Fibroblast of lung (primary cell): Measurements from ENCODE around the gene SLC39A10. TPM values are rescaled to one million over a fixed set of nuclear protein-coding genes. Genes with fewer than 3 reads are reported as not detected.
A peak's percentile ranks its signal among the peaks of the same experiment; 100 is the strongest.

Experiments
- DNase-seq, 2 donors: peaks; one replicate each; pipeline versions ENCODE4 v3.0.0 to v3.0.0-alpha.2; 2010; ENCODE audit warnings: low read depth in 2 of 2
- H2AFZ ChIP-seq: 2 replicates; pipeline ENCODE4 v1.5.1; 2012; ENCODE audit warnings: low read length, control low read depth, inconsistent platforms
- H3K27ac ChIP-seq: 2 replicates; pipeline ENCODE4 v1.5.1; 2011; ENCODE audit warnings: low read length, control low read depth; ENCODE audit not compliant: insufficient read depth
- H3K27me3 ChIP-seq: 2 replicates; pipeline ENCODE4 v1.5.1; 2011; ENCODE audit warnings: mild to moderate bottlenecking, low read length; ENCODE audit not compliant: control insufficient read depth, insufficient read depth
- H3K36me3 ChIP-seq: 2 replicates; pipeline ENCODE4 v1.5.1; 2011; ENCODE audit warnings: low read length; ENCODE audit not compliant: control insufficient read depth, insufficient read depth
- H3K4me1 ChIP-seq: 2 replicates; pipeline ENCODE4 v1.5.1; 2011; ENCODE audit warnings: low read length; ENCODE audit not compliant: control insufficient read depth, insufficient read depth; ENCODE audit errors: extremely low read depth
- H3K4me2 ChIP-seq: 2 replicates; pipeline ENCODE4 v1.5.1; 2011; ENCODE audit warnings: low read length, control low read depth; ENCODE audit not compliant: insufficient read depth; ENCODE audit errors: extremely low read depth
- H3K4me3 ChIP-seq, 4 experiments: fragments of 200-600 bp in 1 of 4; sonication (generic) in 1 of 4; replicated peaks in 1 of 4; 2 replicates each; pipeline ENCODE4 v1.5.1; 2011 to 2016; ENCODE audit warnings: low read length in 4 of 4, low read depth in 3 of 4, mild to moderate bottlenecking in 3 of 4, control low read depth in 2 of 4, inconsistent platforms in 1 of 4, mixed read lengths in 1 of 4; ENCODE audit not compliant: insufficient read depth in 1 of 4; ENCODE audit errors: control extremely low read depth in 1 of 4
- H3K79me2 ChIP-seq: 2 replicates; pipeline ENCODE4 v1.5.1; 2012; ENCODE audit warnings: mild to moderate bottlenecking, low read length, inconsistent platforms; ENCODE audit not compliant: control insufficient read depth, insufficient read depth
- H3K9ac ChIP-seq: 2 replicates; pipeline ENCODE4 v1.5.1; 2011; ENCODE audit warnings: mild to moderate bottlenecking, low read length, control low read depth; ENCODE audit not compliant: insufficient read depth
- H3K9me3 ChIP-seq: 2 replicates; pipeline ENCODE4 v1.5.1; 2012; ENCODE audit warnings: low read depth, low read length; ENCODE audit not compliant: control insufficient read depth, insufficient read depth
- H4K20me1 ChIP-seq: 2 replicates; pipeline ENCODE4 v1.5.1; 2011; ENCODE audit warnings: low read length; ENCODE audit not compliant: control insufficient read depth, insufficient read depth; ENCODE audit errors: extremely low read depth
- CTCF ChIP-seq, 2 donors: IDR thresholded peaks in 1 of 2; conservative IDR thresholded peaks in 1 of 2; 1 replicate in 1 of 2; 2 replicates in 1 of 2; pipeline ENCODE4 v1.5.1; 2011 to 2012; ENCODE audit warnings: low read length in 2 of 2, control low read depth in 1 of 2, inconsistent platforms in 1 of 2, low read depth in 1 of 2, mild to moderate bottlenecking in 1 of 2
- EZH2 ChIP-seq: IDR thresholded peaks from 2 replicates; pipeline ENCODE4 v1.5.1; 2012; ENCODE audit warnings: low read length, control low read depth, mild to moderate bottlenecking; ENCODE audit errors: missing control alignments
- polyA plus RNA-seq, 2 donors: library from polyadenylated mRNA; depleted of rRNA in 1 of 2; stranded (reverse) in 1 of 2; unstranded in 1 of 2; fragments of >200 nt; gene quantifications; 2 replicates each; pipeline ENCODE4 v1.2.1, GENCODE V29; 2011 to 2012; ENCODE audit warnings: missing spikeins in 1 of 2
- total RNA-seq: library from RNA; depleted of rRNA; stranded (reverse); fragments of >200 nt; gene quantifications from 2 replicates; pipeline ENCODE4 v1.2.1, GENCODE V29; 2014

The SLC39A10 gene
- total and polyA plus RNA-seq, 2 donors (not counting 1 experiment from before 2014, with no cell fraction given) = 36.9 to 77.0 TPM

GRCh38 chr2:195620501-195620900 is 36.5 kb upstream of the SLC39A10 start:
- peak in 1 of 2 donors; percentile 33 for DNase-seq

GRCh38 chr2:195622966-195623365 is 34.1 kb upstream of the SLC39A10 start:
- no peaks in the 10 kb centered on the region for H3K79me2 ChIP-seq
- H3K4me3 ChIP-seq = no peak overlapping the region
- no peaks in the 10 kb centered on the region for H3K9me3 ChIP-seq
- H3K4me2 ChIP-seq = no peak overlapping the region
- H3K27me3 ChIP-seq = no peaks in the 10 kb centered on the region
- no peak overlapping the region for H3K9ac ChIP-seq
- H2AFZ ChIP-seq = no peak overlapping the region
- no peak overlapping the region for H3K27ac ChIP-seq
- peak in 1 of 2 donors; percentile 43 for DNase-seq
- TF ChIP-seq CTCF (conservative IDR thresholded peaks at IDR 0.05 in 1 of 2, IDR thresholded peaks at IDR 0.05 in 1 of 2; ENCODE audit: low read depth in 1 of 2, low read length in 2 of 2) (no peak), EZH2 (no peak)
- H4K20me1 ChIP-seq = no peaks in the 10 kb centered on the region
- no peaks in the 10 kb centered on the region for H3K4me1 ChIP-seq
- H3K36me3 ChIP-seq = no peaks in the 10 kb centered on the region

More at GRCh38 chr2:195620501-195620900, 36.5 kb upstream of the SLC39A10 start:
- Histone ChIP-seq H3K27ac (no peak overlapping the region), H3K4me1 (no peaks in the 10 kb centered on the region), H2AFZ (no peak overlapping the region), H3K9me3 (no peaks in the 10 kb centered on the region), H3K9ac (no peak overlapping the region), H3K27me3 (no peaks in the 10 kb centered on the region), H4K20me1 (no peaks in the 10 kb centered on the region), H3K36me3 (no peaks in the 10 kb centered on the region), H3K79me2 (no peaks in the 10 kb centered on the region), H3K4me3 (no peak overlapping the region), H3K4me2 (no peak overlapping the region)
- no peak for TF ChIP-seq EZH2
- TF ChIP-seq CTCF (conservative IDR thresholded peaks at IDR 0.05 in 1 of 2, IDR thresholded peaks at IDR 0.05 in 1 of 2; ENCODE audit: low read depth in 1 of 2, low read length in 2 of 2) = no peak

GRCh38 chr2:195626507-195626906 is 30.5 kb upstream of the SLC39A10 start:
- H3K4me2 ChIP-seq = no peak overlapping the region
- TF ChIP-seq EZH2 (no peak), CTCF (conservative IDR thresholded peaks at IDR 0.05 in 1 of 2, IDR thresholded peaks at IDR 0.05 in 1 of 2; ENCODE audit: low read depth in 1 of 2, low read length in 2 of 2) (no peak)
- H2AFZ ChIP-seq = no peak overlapping the region
- H3K27ac ChIP-seq = no peak overlapping the region
- H3K9ac ChIP-seq = no peak overlapping the region
- no peaks in the 10 kb centered on the region for H3K79me2 ChIP-seq
- H3K4me1 ChIP-seq = no peaks in the 10 kb centered on the region
- no peaks in the 10 kb centered on the region for H3K9me3 ChIP-seq
- no peak overlapping the region for H3K4me3 ChIP-seq
- no peaks in the 10 kb centered on the region for H3K27me3 ChIP-seq
- H3K36me3 ChIP-seq = no peaks in the 10 kb centered on the region
- DNase-seq = no peak
- H4K20me1 ChIP-seq = no peaks in the 10 kb centered on the region
